Measurements from ENCODE around the gene ALLC. TPM values are rescaled to one million over a fixed set of nuclear protein-coding genes. Genes with fewer than 3 reads are reported as not detected.
"Not testable (repeated sequence)": the region's sequence is repeated elsewhere in the genome, so short reads cannot be mapped to it uniquely, and the experiment has no call there.

The ALLC gene
- total and polyA plus RNA-seq, 5 donors = 0.23 to 0.57 (median 0.32) TPM; not detected in 1

DNA sequence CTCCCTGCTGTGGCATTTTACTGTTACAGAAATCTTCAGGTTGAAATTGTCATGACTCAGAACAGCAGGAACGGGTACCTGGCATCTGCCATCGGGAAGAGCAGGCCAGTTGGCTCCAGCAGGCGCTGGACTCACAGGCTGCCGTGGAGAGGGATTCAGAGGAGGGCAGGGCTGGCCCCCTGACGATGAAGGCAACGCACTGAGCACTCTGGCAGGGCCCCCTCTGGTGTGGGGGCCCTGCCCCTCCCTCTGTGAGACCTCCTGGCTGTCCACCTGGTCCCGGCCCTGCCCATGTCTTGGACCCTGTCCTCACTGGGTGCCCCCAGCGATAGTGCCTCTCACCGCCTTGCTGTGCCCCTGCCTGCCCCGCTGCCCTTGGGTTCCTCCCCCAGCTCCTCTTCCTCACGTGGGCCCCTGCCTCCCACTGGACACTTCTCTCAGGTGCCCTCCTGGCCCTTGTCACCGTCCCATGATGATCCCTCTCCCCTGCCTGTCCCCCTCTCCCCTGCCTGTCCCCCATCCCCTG, 23.3 kb upstream of the ALLC start:
- no peaks in the 10 kb centered on the region for H3K9me3 ChIP-seq (ENCODE audit: control insufficient read depth, low read length)
- 89% methylated on average over 12 of the region's 12 CpGs for WGBS
- ATAC-seq (no peak), DNase-seq (peak in 2 of 3 donors; percentile 25 to 53)
- no peaks in the 10 kb centered on the region for H3K27me3 ChIP-seq (ENCODE audit: control insufficient read depth, insufficient read depth)
- intact Hi-C loops (cut with DNase I) = no loop called here
- no peak overlapping the region for H3K27ac ChIP-seq (ENCODE audit: low read length)
- no peaks in the 10 kb centered on the region for H3K4me1 ChIP-seq (ENCODE audit: control insufficient read depth, insufficient read depth, low read length)
- H3K4me3 ChIP-seq (ENCODE audit: low read length) = no peak overlapping the region

DNA sequence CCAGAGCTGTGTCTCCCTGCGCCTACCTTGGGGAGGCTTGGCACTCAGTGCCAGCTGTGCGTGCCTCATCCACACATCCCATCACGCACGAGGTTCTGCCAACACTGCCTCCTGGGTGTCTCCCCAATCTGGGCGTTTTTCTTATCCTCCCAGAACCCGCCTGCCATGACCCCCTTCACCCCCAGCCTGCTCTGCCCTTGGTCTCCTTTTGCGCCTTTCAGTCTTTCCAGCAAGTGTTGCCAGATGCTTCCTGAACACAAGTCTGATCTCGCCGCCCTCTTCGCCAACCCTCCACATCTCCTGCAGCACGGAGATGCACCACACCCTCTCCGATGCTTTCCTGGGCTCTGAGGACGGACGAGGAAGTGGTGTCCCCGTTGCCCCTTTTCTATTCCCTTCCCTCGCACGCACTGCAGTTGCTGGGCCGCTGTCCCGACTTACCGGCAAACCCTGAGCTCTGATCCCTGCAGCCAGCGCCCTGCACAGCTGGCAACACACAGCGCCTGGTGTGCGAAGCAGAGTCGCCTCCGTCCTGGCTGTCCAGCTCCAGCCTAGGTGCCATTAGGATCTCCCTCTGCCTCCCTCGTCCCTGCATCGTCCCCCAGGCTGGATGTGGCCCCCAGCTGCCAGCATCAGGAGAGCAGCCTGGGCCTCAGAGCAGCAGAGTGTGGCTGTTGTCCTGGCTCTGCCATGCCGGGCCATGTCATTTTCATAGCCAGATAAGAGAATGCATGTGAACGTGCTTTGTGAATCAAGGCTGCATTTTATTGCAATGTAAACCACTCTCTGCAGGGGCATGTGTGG, 22.6 kb upstream of the ALLC start:
- ATAC-seq (no peak), DNase-seq (peak in 2 of 3 donors; percentile 17 to 37)
- no peak overlapping the region for H3K4me3 ChIP-seq (ENCODE audit: low read length)
- no peaks in the 10 kb centered on the region for H3K27me3 ChIP-seq (ENCODE audit: control insufficient read depth, insufficient read depth)
- 87% methylated on average over 29 of the region's 29 CpGs for WGBS
- no peak overlapping the region for H3K27ac ChIP-seq (ENCODE audit: low read length)
- H3K4me1 ChIP-seq (ENCODE audit: control insufficient read depth, insufficient read depth, low read length) = no peaks in the 10 kb centered on the region
- no peaks in the 10 kb centered on the region for H3K9me3 ChIP-seq (ENCODE audit: control insufficient read depth, low read length)
- intact Hi-C loops (cut with DNase I) = no loop called here

DNA sequence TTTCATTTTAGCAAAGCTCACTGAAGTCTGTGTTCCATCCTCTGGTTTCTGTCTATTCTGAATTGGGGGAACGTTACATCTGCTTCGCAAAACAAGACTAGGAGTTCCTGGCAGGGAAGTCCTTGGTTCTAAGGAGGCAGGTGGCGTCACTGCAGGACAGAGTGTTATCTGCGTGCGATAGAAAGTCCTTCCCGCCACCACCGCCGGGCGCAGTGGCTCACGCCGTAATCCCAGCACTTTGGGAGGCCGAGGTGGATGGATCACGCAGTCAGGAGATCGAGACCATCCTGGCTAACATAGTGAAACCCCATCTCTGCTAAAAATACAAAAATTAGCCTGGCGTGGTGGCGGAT, 22.0 kb upstream of the ALLC start:
- H3K27me3 ChIP-seq (ENCODE audit: control insufficient read depth, insufficient read depth); intact Hi-C loops (cut with DNase I); H3K9me3 ChIP-seq (ENCODE audit: control insufficient read depth, low read length); ATAC-seq; H3K4me1 ChIP-seq (ENCODE audit: control insufficient read depth, insufficient read depth, low read length); H3K4me3 ChIP-seq (ENCODE audit: low read length); H3K27ac ChIP-seq (ENCODE audit: low read length): not testable (repeated sequence)
- WGBS = 96% methylated on average over 16 of the region's 16 CpGs
- DNase-seq = peak in 1 of 3 donors; percentile 29

DNA sequence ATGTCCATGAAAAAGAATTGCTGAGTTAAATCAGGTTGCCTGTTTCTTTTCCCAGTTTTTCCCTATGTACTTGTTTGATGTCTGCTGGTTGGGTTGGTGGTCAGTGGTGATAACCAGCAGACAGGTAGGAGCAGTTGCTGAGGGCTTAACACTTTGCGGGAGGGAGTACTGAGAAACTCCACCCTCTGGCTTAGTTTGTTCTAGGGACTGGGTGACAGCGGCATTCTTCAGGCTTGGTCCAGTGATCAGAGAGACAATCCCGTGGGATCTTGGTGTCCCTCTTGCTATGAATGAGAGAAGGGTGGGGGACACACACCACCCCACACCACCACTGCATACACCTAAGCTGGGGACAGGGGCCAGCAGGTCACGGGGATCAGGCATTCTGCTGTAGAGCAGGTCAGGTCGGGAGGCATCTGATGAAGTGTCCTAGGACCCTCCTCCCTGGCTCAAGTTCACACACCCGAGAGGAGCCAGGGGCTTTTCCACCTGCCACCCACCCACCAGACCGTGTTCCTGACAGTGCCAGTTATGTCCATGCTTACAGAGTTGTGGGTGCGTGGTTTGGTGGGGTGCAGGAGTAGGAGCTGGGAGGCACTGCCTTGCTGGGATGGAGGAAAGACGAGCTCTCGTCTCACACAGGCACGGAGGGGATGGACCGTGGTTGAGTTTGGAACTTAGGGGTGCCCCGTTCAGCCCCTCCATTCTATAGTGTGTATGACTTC, 21.3 kb upstream of the ALLC start:
- 88% methylated on average over 13 of the region's 13 CpGs for WGBS
- Histone ChIP-seq H3K27ac (ENCODE audit: low read length) (no peak overlapping the region), H3K9me3 (ENCODE audit: control insufficient read depth, low read length) (no peaks in the 10 kb centered on the region), H3K4me3 (ENCODE audit: low read length) (no peak overlapping the region), H3K4me1 (ENCODE audit: control insufficient read depth, insufficient read depth, low read length) (no peaks in the 10 kb centered on the region), H3K27me3 (ENCODE audit: control insufficient read depth, insufficient read depth) (no peaks in the 10 kb centered on the region)
- intact Hi-C loops (cut with DNase I) = no loop called here
- ATAC-seq (peak in 1 of 2 donors; percentile 9), DNase-seq (peak in 1 of 3 donors; percentile 22)

DNA sequence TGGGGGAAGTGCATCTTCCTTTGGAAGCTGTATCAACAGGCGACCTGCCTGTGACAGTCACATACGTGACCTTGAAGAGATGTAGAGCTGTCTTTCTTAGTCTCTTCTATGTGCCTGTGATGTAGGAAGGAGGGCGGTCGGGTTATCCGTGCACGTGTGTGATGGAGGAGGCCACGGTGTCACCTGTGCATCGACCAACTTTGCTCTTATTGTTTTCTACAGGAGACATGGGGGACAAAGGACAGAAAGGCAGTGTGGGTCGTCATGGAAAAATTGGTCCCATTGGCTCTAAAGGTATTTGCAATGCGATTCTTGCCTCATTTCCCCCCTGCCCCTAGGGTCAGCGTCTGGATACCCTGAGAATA, 20.7 kb upstream of the ALLC start:
- DNase-seq (no peak), ATAC-seq (no peak)
- no peak overlapping the region for H3K27ac ChIP-seq (ENCODE audit: low read length)
- H3K27me3 ChIP-seq (ENCODE audit: control insufficient read depth, insufficient read depth) = no peaks in the 10 kb centered on the region
- no peaks in the 10 kb centered on the region for H3K9me3 ChIP-seq (ENCODE audit: control insufficient read depth, low read length)
- intact Hi-C loops (cut with DNase I) = no loop called here
- H3K4me1 ChIP-seq (ENCODE audit: control insufficient read depth, insufficient read depth, low read length) = no peaks in the 10 kb centered on the region
- H3K4me3 ChIP-seq (ENCODE audit: low read length) = no peak overlapping the region
- 89% methylated on average over 11 of the region's 11 CpGs for WGBS

DNA sequence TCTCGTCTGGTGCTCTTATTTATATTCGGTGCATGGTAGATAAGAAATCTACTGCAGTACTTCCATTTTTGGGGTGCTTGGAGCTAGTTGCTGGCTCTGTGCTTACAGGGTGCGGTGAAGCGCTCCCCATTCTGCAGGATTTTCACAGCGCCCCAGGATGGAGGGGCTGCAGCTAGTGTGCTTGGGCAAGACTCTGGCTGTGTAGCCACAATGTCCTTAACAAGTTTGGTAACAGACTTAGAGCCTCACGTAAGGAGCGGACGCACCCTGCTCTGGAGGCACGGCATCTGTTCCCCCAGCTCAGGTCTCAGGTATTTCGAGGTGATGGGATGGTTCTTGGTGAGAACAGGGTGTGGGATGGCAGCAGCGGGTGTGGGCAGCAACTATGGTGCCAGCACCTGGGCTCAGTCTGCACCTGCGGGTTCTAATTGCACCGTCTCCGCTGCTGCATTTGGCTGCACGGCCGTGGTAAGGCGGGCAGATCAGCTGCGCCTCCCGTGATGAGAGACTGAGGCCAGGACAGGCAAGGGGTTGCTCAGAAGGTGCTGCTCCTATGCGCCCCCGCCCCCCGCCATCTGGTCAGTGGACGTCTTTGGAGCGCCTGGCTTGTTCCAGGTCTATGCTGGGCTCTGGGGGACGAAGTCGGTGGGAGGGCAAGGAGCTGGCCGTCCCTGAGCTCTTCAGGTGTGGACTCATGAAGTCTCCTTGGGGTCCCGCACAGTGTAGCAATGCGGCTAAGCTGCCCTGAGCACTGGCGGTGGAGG, 20.1 kb upstream of the ALLC start:
- Histone ChIP-seq H3K9me3 (ENCODE audit: control insufficient read depth, low read length) (no peaks in the 10 kb centered on the region), H3K27ac (ENCODE audit: low read length) (no peak overlapping the region), H3K27me3 (ENCODE audit: control insufficient read depth, insufficient read depth) (no peaks in the 10 kb centered on the region), H3K4me3 (ENCODE audit: low read length) (no peak overlapping the region), H3K4me1 (ENCODE audit: control insufficient read depth, insufficient read depth, low read length) (no peaks in the 10 kb centered on the region)
- DNase-seq (peak in 2 of 3 donors; percentile 36 to 61), ATAC-seq (no peak)
- intact Hi-C loops (cut with DNase I) = no loop called here
- WGBS = 92% methylated on average over 30 of the region's 30 CpGs

DNA sequence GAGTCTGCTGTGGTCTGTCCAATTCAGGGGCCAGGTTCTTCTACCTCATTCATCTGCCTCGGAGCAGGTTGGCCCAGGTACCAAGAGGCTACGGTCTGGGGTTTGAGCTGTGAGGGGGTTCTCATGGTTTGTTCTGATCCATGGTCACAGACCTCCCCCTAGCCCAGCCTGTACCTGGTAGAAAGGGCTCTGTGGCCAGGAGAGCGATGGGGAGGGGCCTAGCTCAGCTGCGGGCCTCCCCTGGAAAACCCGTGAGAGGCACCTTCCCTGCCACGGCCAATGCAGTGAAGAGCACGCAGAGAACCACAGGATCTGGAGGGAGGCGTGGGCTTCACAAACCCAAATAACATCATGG, 19.6 kb upstream of the ALLC start:
- DNase-seq (peak in 2 of 3 donors; percentile 11 to 20), ATAC-seq (no peak)
- Histone ChIP-seq H3K4me3 (ENCODE audit: low read length) (no peak overlapping the region), H3K27ac (ENCODE audit: low read length) (no peak overlapping the region), H3K27me3 (ENCODE audit: control insufficient read depth, insufficient read depth) (no peaks in the 10 kb centered on the region), H3K4me1 (ENCODE audit: control insufficient read depth, insufficient read depth, low read length) (no peaks in the 10 kb centered on the region), H3K9me3 (ENCODE audit: control insufficient read depth, low read length) (no peaks in the 10 kb centered on the region)
- 90% methylated on average over 8 of the region's 8 CpGs for WGBS
- intact Hi-C loops (cut with DNase I) = no loop called here

DNA sequence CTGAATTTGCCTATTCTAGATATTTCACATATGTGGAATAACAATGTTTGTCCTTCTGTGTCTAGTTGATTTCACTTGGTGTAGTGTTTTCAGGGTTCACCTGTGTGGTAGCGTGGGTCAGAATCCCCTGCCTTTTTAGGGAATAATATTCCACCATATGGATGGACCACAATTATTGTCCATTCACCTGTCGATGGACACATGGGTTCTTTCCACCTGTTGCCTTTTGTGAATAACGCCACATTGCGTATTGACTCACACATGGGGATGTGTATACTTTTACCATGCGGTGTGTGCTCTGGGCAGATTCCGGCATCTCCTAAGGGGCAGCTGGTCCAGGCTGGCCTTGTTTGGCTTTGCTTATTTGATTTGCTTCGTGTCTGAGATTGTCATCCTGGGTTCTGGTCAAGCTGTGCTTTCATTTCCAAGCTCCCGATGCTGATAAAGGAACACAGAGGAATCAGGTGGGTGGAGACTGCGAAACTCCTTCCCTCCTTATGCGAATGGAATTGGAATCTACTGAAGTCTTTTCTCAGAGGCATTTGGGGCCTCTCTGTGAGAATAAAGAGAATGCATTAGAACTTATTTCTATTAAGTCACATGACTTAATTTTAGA, 18.9 kb upstream of the ALLC start:
- H3K4me3 ChIP-seq (ENCODE audit: low read length) = no peak overlapping the region
- ATAC-seq = no peak
- no peaks in the 10 kb centered on the region for H3K27me3 ChIP-seq (ENCODE audit: control insufficient read depth, insufficient read depth)
- no peaks in the 10 kb centered on the region for H3K9me3 ChIP-seq (ENCODE audit: control insufficient read depth, low read length)
- H3K4me1 ChIP-seq (ENCODE audit: control insufficient read depth, insufficient read depth, low read length) = no peaks in the 10 kb centered on the region
- DNase-seq = no peak
- no peak overlapping the region for H3K27ac ChIP-seq (ENCODE audit: low read length)
- intact Hi-C loops (cut with DNase I) = no loop called here
- WGBS = 80% methylated on average over 10 of the region's 10 CpGs

DNA sequence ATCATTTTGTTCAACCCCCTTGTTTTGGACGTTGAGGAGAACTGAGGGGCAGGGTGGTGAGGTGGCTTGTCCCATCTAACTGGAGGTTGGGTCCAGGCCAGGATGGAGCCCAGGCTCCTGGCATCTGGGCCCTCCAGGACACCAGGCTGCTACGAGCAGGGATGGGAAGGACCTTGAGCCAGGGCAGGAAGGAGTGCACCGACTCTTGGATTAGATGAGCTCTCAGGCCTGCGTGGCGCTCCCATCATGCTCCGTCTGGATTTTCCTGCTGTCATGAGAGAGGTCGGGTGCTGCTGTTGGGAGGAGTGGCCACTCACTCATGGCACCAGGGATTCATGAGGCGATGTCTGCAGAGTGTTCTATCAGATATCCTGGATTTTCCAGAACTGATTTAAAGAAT, 18.3 kb upstream of the ALLC start:
- ATAC-seq (peak in 1 of 2 donors; percentile 15), DNase-seq (peak in 1 of 3 donors; percentile 34)
- 75% methylated on average over 8 of the region's 8 CpGs for WGBS

DNA sequence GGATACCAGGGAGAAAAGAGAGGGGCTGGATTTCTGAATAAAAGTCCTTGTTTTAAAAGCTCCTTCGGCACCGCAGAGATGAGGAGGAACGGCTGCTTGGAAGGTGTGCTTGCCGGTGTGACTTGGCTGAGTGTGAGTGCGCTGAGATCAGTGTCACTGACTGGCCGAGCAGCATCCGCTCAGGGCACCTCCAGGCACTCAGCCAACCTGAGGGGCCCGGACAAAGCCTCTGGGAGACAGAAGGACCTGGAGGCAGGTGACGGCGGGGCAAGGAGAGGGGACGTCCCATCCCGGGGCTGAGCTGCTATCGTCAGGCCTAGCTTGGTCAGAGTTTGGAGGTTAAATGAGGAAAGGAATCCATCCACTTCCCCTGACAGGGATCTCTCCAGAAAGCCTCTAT, 16.8 kb upstream of the ALLC start:
- ATAC-seq (no peak), DNase-seq (no peak)
- Histone ChIP-seq H3K27ac (ENCODE audit: low read length) (no peak overlapping the region), H3K9me3 (ENCODE audit: control insufficient read depth, low read length) (no peaks in the 10 kb centered on the region), H3K27me3 (ENCODE audit: control insufficient read depth, insufficient read depth) (no peaks in the 10 kb centered on the region), H3K4me1 (ENCODE audit: control insufficient read depth, insufficient read depth, low read length) (no peaks in the 10 kb centered on the region), H3K4me3 (ENCODE audit: low read length) (no peak overlapping the region)
- WGBS = 89% methylated on average over 13 of the region's 13 CpGs
- intact Hi-C loops (cut with DNase I) = loop anchor here in 1 of 4 donors (10.0 kb wide), 1 partner anchor 56 kb away; no protein-coding TSS in a partner anchor

More for the DNA sequence above, 18.3 kb upstream of the ALLC start:
- no peaks in the 10 kb centered on the region for H3K9me3 ChIP-seq (ENCODE audit: control insufficient read depth, low read length)
- intact Hi-C loops (cut with DNase I) = loop anchor here in 1 of 4 donors (10.0 kb wide), 1 partner anchor 55 kb away; no protein-coding TSS in a partner anchor
- H3K27me3 ChIP-seq (ENCODE audit: control insufficient read depth, insufficient read depth) = no peaks in the 10 kb centered on the region
- H3K4me1 ChIP-seq (ENCODE audit: control insufficient read depth, insufficient read depth, low read length) = no peaks in the 10 kb centered on the region
- H3K4me3 ChIP-seq (ENCODE audit: low read length) = no peak overlapping the region
- no peak overlapping the region for H3K27ac ChIP-seq (ENCODE audit: low read length)

All from right cardiac atrium (tissue), 5 donors.